Right lobe of liver (tissue), 6 donors: ENCODE measurements around the gene NCS1. TPM values are rescaled to one million over a fixed set of nuclear protein-coding genes. Genes with fewer than 3 reads are reported as not detected.

Experiments used
- ATAC-seq, 4 donors: fragments of 200-7000 bp; cut with Tn5 transposase; one replicate each; pipeline ENCODE4 v1.9.1; 2020; ENCODE audit warnings: mild to moderate bottlenecking in 4 of 4, moderate library complexity in 4 of 4
- DNase-seq, 3 donors: peaks; one replicate each; pipeline ENCODE4 v3.0.0-alpha.2; 2020
- H3K27ac ChIP-seq, 3 donors: fragments of 200-600 bp; one replicate each; pipeline ENCODE4 v1.8.0; 2022
- H3K27me3 ChIP-seq, 2 donors: fragments of 200-600 bp; one replicate each; pipeline ENCODE4 v1.8.0; 2022
- H3K36me3 ChIP-seq, 4 donors: fragments of 200-600 bp; sonication (generic) in 1 of 4; one replicate each; pipeline versions ENCODE4 v1.5.1 to v1.8.0; 2017 to 2022; ENCODE audit warnings: control low read depth in 1 of 4
- H3K4me1 ChIP-seq, 4 donors: fragments of 200-600 bp; sonication (generic) in 1 of 4; one replicate each; pipeline versions ENCODE4 v1.5.1 to v1.8.0; 2017 to 2022; ENCODE audit warnings: control low read depth in 1 of 4
- H3K4me3 ChIP-seq, 3 donors: fragments of 200-600 bp; one replicate each; pipeline ENCODE4 v1.8.0; 2022
- H3K9me3 ChIP-seq, 4 donors: fragments of 200-600 bp; sonication (generic) in 1 of 4; one replicate each; pipeline versions ENCODE4 v1.5.1 to v1.8.0; 2017 to 2022; ENCODE audit warnings: control low read depth in 1 of 4
- POLR2A ChIP-seq: fragments of 450-650 bp; IDR thresholded peaks from one replicate; pipeline ENCODE4 v1.6.1; 2017; ENCODE audit warnings: antibody characterized with exemption, mild to moderate bottlenecking
- WGBS: methylation state at CpG from one replicate; pipeline ENCODE4 v1.1.6; 2018; ENCODE audit warnings: low coverage, low lambda C conversion rate; ENCODE audit not compliant: insufficient coverage; ENCODE audit errors: missing lambda C conversion rate; 5-methylcytosine and 5-hydroxymethylcytosine counted together
- intact Hi-C, 2 donors: fragments of 100-400 bp; cut with DNase I; formaldehyde crosslinking; loops; one replicate each; pipeline versions ENCODE4 v1.11.2 to v1.14.1; 2022
- total RNA-seq, 6 experiments: library from RNA; depleted of rRNA in 2 of 6; stranded (reverse); fragments of >200 nt in 2 of 6; fragmentation: NEBNext Ultra II Directional in 3 of 6; extraction: Animal tissue kit (Norgen Biotek cat#: 25700) in 3 of 6; gene quantifications; one replicate each; pipeline versions ENCODE4 v1.1.0 to v1.2.4, GENCODE V29; 2016 to 2023
- TF ChIP-seq, protein P1 (sequence below), 4 donors: fragments of 200-600 bp in 3 of 4; fragments of 450-650 bp in 1 of 4; IDR thresholded peaks; one replicate each; pipeline versions ENCODE4 v1.5.1 to v1.8.0; 2016 to 2022; ENCODE audit warnings: antibody characterized with exemption in 4 of 4, mild to moderate bottlenecking in 2 of 4
- donor health status: DM: no; HTN: yes; CAD: no.
- donor health status: DM: no; HTN: no; CAD: no.
- donor health status: DM: no; HTN: no; CAD: no.
- donor health status: DM: no; HTN: yes; CAD: no.
- donor health status: DM: no; HTN: yes; CAD: no.

NCS1 gene
- total RNA-seq, 6 experiments from 2014 or later: 1.6 to 3.3 (median 2.8) TPM

- ATAC-seq: peak in 1 of 4 donors; percentile 38
- no peaks in the 10 kb centered on the region for H3K27me3 ChIP-seq
- intact Hi-C loops: no loop called here
- H3K4me1 ChIP-seq: no peaks in the 10 kb centered on the region
- no peak overlapping the region for H3K27ac ChIP-seq
- TF ChIP-seq, protein P1, sequence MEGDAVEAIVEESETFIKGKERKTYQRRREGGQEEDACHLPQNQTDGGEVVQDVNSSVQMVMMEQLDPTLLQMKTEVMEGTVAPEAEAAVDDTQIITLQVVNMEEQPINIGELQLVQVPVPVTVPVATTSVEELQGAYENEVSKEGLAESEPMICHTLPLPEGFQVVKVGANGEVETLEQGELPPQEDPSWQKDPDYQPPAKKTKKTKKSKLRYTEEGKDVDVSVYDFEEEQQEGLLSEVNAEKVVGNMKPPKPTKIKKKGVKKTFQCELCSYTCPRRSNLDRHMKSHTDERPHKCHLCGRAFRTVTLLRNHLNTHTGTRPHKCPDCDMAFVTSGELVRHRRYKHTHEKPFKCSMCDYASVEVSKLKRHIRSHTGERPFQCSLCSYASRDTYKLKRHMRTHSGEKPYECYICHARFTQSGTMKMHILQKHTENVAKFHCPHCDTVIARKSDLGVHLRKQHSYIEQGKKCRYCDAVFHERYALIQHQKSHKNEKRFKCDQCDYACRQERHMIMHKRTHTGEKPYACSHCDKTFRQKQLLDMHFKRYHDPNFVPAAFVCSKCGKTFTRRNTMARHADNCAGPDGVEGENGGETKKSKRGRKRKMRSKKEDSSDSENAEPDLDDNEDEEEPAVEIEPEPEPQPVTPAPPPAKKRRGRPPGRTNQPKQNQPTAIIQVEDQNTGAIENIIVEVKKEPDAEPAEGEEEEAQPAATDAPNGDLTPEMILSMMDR (IDR thresholded peaks at IDR 0.05): no peak
- no peak for TF ChIP-seq POLR2A
- no peaks in the 10 kb centered on the region for H3K9me3 ChIP-seq
- no peak overlapping the region for H3K4me3 ChIP-seq
- no peaks in the 10 kb centered on the region for H3K36me3 ChIP-seq
- no peak for DNase-seq
- no CpG with 5 or more reads among the region's 12 CpGs for whole genome bisulfite sequencing
Measured at GRCh38 chr9:130226112-130226511, 53.9 kb downstream of the NCS1 start.

DNA sequence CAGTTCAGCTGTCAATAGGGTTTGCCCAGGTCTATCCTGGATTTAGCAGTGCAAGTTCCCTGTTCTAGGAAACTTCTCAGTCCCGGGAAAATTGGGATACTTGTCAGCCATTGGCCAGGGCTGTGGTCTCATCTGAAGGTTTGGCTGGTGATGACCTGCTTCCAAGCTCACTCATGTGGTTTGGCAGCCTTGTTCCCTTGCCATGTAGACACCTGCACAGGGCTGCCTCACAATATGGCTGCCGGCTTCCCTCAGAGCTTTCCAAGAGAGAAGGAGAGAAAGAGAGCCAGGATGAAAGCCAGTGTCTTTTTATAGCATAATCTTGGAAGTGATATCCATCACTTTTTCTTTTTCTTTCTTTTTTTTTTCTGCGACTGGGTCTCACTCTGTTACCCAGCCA is 55.6 kb downstream of the NCS1 start:
- H3K4me3 ChIP-seq: no peak overlapping the region
- H3K27ac ChIP-seq: no peak overlapping the region
- no peaks in the 10 kb centered on the region for H3K9me3 ChIP-seq
- DNase-seq: no peak
- intact Hi-C loops: no loop called here
- WGBS: 100% methylated on average over 1 of the region's 3 CpGs
- H3K36me3 ChIP-seq: no peaks in the 10 kb centered on the region
- no peaks in the 10 kb centered on the region for H3K27me3 ChIP-seq
- no peaks in the 10 kb centered on the region for H3K4me1 ChIP-seq
- no peak for ATAC-seq
- TF ChIP-seq, protein P1 (IDR thresholded peaks at IDR 0.05): no peak
- no peak for TF ChIP-seq POLR2A

DNA sequence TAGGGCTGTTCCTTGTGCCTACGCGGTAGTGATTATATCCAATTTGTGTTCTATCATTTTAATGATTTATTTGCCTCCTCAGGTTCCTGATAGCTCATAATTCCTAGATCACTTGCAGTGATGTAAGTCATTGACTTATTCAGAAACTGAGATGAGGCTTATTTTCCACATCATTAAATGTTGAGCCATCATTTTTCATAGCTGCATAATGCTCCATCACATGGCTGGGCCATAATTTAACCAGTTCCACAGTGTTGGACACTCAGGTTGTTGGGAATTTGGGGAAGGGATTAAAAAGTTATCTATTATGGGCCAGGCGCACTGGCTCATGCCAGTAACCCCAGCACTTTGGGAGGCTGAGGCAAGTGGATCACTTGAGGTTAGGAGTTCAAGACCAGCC is 57.6 kb downstream of the NCS1 start:
- TF ChIP-seq POLR2A: no peak
- TF ChIP-seq, protein P1 (IDR thresholded peaks at IDR 0.05): no peak
- Histone ChIP-seq H3K27me3 (no peaks in the 10 kb centered on the region), H3K4me3 (no peak overlapping the region), H3K27ac (no peak overlapping the region), H3K36me3 (no peaks in the 10 kb centered on the region), H3K9me3 (no peaks in the 10 kb centered on the region), H3K4me1 (no peaks in the 10 kb centered on the region)
- no peak for ATAC-seq
- no peak for DNase-seq
- 67% methylated on average over 3 of the region's 3 CpGs for WGBS
- intact Hi-C loops: no loop called here

DNA sequence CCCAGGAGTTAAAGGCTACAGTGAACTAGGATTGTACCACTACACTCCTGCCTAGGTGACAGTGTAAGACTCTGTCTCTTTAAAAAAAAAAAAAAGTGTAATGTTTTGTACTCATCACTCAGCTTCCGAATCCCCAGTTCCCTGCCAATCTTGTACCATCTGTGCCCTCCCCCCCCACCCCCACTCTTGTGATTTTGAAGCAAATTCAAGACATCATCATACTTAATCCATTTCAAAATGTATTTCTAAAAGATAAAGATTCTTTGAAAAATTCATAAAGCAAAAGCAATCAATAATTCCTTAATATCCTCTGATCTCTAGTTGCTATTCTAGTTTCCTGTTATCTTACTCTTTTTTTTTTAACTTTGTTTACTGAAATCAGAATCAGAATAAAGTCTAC is 58.4 kb downstream of the NCS1 start:
- ATAC-seq (no peak), DNase-seq (no peak)
- TF ChIP-seq, protein P1 (IDR thresholded peaks at IDR 0.05): no peak
- no peak for TF ChIP-seq POLR2A
- no peaks in the 10 kb centered on the region for H3K4me1 ChIP-seq
- no peak overlapping the region for H3K27ac ChIP-seq
- no peaks in the 10 kb centered on the region for H3K27me3 ChIP-seq
- intact Hi-C loops: no loop called here
- WGBS: 25% methylated on average over 1 of the region's 1 CpG
- no peaks in the 10 kb centered on the region for H3K9me3 ChIP-seq
- H3K36me3 ChIP-seq: no peaks in the 10 kb centered on the region
- no peak overlapping the region for H3K4me3 ChIP-seq
